GM12874 (cell line): ENCODE data around the gene JADE1.

Source experiments
- TF ChIP-seq, protein P1 (sequence below): IDR thresholded peaks from 2 replicates; pipeline ENCODE4 v1.5.1; 2011; ENCODE audit warnings: low read depth, mild to moderate bottlenecking, control low read depth, low read length, moderate library complexity; ENCODE audit not compliant: insufficient read depth

The JADE1 gene

DNA sequence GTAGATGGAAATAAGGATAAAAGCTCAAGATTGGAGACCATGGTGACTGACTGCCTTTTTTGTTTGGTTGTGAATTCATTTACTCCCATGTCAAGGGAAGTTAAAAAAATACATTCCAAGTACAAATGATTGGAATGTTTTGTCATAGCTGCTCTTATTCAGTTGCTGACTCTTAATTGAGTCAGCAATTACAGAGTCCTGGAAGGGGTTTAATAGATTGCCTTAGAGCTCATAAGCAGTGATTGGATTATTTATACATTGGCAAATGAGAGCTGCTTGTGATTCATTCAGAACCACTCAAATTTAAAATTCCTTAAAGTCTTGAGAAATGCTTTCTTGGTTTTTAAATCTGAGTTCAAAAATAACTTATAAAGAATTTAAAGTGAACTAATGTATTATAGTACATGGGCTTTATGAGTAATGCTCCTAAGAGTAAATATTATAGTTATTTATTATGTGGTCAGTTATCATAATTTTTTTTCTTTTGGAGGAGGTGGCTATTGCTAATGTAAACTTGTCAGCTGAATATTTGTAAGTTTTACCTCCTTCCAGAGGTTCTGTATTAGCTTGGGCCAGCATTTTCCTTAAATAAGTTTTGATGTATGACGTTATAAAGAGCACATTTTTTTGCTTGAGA lies 13.6 kb downstream of the JADE1 start:
- TF ChIP-seq, protein P1, sequence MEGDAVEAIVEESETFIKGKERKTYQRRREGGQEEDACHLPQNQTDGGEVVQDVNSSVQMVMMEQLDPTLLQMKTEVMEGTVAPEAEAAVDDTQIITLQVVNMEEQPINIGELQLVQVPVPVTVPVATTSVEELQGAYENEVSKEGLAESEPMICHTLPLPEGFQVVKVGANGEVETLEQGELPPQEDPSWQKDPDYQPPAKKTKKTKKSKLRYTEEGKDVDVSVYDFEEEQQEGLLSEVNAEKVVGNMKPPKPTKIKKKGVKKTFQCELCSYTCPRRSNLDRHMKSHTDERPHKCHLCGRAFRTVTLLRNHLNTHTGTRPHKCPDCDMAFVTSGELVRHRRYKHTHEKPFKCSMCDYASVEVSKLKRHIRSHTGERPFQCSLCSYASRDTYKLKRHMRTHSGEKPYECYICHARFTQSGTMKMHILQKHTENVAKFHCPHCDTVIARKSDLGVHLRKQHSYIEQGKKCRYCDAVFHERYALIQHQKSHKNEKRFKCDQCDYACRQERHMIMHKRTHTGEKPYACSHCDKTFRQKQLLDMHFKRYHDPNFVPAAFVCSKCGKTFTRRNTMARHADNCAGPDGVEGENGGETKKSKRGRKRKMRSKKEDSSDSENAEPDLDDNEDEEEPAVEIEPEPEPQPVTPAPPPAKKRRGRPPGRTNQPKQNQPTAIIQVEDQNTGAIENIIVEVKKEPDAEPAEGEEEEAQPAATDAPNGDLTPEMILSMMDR = no peak

DNA sequence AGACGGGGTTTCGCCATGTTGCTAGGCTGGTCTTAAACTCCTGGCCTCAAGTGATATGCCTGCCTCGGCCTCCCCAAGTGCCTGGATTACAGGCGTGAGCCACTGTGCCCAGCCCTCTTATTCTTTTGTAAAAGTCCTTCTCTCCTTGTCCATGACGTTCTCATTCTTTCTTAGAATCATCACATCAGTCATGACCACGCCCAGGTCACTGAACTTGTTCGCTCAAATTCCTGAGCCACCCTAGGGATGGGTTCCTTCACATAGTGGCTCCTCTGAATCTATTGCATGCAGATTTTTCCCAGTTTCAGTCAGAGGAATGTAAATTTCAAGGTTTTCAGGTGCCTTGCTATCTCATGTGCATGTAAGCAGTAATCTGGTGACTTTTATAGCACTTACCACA lies 15.7 kb downstream of the JADE1 start:
- TF ChIP-seq, protein P1 = no peak

DNA sequence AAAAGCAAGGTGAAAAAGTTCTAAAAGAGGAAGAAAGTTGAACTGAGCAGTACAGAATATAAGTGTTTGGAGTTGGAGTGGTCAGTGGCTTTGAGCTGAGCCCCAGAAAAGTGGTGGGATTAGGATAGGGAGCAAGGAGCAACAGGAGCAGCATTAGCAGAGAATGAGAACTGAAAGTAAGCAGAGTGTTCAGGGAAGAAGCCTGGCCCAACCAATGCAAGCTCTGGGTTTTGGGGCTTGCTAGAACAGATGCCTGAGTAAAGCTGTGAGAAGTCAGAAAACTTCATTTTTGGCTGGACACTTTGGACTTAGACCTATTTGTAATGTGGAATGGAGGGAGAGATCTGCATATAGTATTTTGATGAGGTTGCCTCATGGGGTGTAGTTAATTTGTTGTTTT lies 17.8 kb downstream of the JADE1 start:
- TF ChIP-seq, protein P1 = no peak

DNA sequence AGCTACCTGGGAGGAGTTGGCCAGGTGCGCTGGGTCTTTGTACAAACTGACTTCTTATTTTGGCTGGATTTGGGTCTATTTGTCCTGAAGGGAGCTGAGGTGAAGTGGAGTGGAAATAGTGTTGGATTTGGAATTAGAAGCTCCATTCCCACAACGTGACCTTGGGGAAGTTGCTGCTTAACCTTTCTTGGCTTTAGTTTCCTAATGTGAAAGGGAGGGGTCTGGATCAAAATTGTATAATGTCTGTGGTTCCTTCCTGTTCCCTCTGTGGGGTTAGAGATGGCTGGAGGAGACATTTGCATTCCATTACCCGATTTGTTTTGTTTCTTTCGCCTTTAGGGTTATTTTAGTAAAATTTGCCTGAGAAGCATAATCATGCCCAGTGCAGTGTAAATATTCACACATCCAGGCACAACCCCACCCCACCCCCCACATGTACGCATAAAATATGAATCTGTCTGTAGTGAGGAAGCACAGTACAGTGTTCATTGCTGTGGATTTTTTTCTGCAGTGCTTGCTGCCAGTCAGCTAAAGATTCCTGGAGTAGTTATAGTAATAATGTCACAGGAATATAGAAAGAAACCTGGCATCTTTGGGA lies 21.5 kb downstream of the JADE1 start:
- TF ChIP-seq, protein P1 = no peak

DNA sequence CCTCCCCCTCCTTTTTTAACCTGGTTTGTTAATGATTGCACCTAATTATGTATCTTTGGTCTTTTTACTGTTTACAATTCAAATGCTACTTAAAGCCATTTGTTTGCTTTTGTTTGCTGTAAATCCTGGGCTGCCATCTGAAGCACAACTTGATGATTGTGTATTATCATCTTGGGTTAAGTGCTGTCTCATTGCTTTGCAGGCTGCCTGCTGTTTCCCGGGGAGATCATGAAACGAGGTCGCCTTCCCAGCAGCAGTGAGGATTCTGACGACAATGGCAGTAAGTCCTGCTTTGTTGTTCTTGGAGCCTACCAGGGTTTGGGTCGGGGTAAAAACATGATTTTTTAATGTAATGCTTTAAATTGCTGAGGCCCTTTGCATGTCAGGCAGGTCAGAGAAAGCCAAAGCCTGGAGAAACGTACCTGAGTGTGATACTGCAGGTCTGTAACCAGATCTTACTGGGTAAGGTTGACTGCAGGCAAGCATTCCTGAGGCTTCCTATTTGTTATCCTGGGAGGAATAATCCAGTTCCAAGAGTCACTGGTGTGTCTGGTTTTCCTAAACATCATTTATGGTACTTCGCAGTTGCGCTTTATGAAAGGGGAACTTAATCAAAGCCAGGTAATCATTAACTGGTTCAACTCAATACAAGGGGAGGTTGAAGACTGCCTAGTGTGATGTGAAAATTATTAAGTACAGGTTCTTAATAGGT lies 22.2 kb downstream of the JADE1 start:
- TF ChIP-seq, protein P1 = no peak

DNA sequence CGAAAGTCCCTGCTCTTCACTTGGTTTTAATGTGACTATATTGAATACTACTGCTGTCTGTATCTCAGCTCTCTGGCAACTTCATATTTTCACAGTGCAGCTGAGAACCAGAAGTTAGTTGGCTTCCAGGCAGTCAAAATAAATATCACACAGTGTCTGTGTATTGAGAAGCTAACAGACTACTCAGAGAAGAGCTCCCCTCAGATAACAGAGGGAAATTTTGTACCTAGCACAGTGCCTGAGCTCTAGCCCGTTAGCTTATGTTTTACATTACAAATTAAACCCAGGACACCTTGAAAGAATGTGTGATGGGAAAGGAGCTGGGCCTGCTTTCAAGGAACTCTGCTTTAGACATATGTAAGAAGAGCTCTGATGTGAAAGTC lies 22.7 kb downstream of the JADE1 start:
- TF ChIP-seq, protein P1 = no peak

DNA sequence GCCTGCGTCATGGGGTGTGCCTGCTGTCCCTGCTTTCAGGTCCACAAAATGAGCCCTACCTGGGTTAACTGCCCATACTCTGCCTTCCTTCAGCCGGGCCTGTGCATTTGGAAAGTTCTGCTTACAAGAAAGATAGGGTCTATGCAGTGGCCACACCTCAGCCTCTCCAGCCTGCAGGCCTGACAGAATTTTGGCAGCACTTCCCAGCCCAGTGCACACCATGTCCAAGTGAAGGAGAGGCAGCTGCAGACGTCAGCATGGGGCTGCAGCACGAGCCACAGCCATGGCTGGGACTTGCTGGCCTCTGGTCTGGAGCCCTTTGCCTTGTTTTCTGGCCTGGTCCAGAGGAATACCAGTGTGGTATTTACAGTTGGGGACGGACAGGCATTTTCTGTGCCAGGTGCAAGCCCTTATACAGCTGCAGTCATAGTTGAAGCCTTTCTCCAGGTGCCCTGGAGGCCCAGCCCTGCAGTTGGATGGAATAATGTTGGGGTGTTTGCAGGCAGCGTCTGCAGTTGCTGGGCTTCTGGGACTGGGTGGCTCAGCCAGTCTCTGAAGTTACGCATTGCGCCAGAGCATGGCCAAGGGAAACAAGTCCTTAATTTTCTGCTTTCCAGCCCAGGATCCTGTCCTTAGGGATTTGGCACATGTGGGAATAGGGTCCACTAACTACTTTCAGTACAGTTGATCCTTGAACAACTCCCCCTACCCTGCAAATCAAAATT lies 26.2 kb downstream of the JADE1 start:
- TF ChIP-seq, protein P1 = no peak
